A673 (cell line): ENCODE measurements around the gene RAPGEF3.

Experiments
- CTCF ChIP-seq: fragments of 300-800, 200-600 bp; sonication (generic); conservative IDR thresholded peaks from 2 replicates; pipeline ENCODE4 v1.5.1; 2017; ENCODE audit warnings: low read depth, mild to moderate bottlenecking, antibody characterized with exemption, low read length, moderate library complexity, mixed read lengths
- EZH2 ChIP-seq: fragments of 200-600 bp; sonication (generic); IDR thresholded peaks from 2 replicates; pipeline ENCODE4 v1.6.1; 2017; ENCODE audit warnings: borderline replicate concordance, low read depth, mild to moderate bottlenecking, mixed read lengths, antibody characterized with exemption, low read length; ENCODE audit not compliant: poor library complexity, severe bottlenecking

DNA sequence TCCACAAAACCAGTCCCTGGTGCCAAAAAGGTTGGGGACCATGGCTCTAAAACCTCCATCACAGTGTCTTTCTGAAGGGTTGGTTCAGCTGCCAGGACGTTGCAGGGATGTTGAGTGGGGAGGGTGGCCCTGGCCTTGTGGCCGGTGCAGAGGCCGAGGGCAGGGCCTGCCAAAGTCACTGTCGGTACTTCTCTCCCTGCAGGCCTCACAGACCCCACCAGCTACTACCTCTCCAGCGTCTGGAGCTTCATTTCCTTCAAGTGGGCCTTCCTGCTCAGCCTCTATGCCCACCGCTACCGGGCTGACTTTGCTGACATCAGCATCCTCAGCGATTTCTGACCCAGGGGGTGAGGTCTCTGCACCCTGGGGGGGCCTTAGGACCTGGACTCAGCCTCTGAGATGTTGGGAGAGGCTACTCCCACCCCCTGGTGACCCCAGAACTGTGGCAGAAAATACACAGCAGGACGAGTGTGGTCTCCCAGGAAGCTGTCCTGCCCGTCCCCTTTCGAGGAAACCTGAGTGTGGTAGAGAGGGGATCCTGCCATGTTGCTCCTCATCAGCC is 21.3 kb upstream of the RAPGEF3 start:
- TF ChIP-seq CTCF (no peak), EZH2 (no peak)
